HEK293T (cell line): ENCODE measurements around the gene GABRD.

Source experiments
- ELF4 ChIP-seq: fragments of 450-650 bp; IDR thresholded peaks from 2 replicates; pipeline ENCODE4 v1.6.1; 2017; ENCODE audit warnings: antibody characterized with exemption
- FOXM1 ChIP-seq: fragments of 450-650 bp; IDR thresholded peaks from 2 replicates; pipeline ENCODE4 v1.6.1; 2017; ENCODE audit warnings: mild to moderate bottlenecking, borderline replicate concordance
- LEF1 ChIP-seq: fragments of 450-650 bp; IDR thresholded peaks from 2 replicates; pipeline ENCODE4 v1.6.1; 2017; ENCODE audit warnings: mild to moderate bottlenecking, borderline replicate concordance
- SUZ12 ChIP-seq: fragments of 450-650 bp; IDR thresholded peaks from 2 replicates; pipeline ENCODE4 v1.6.1; 2016; ENCODE audit warnings: mild to moderate bottlenecking

GRCh38 chr1:1982379-1983232 is 36.5 kb upstream of the GABRD start:
- TF ChIP-seq FOXM1 (no peak), LEF1 (no peak), ELF4 (no peak), SUZ12 (no peak)
